SK-N-SH (cell line): ENCODE data around the gene RECK. TPM values are rescaled to one million over a fixed set of nuclear protein-coding genes. Genes with fewer than 3 reads are reported as not detected.

Source experiments
- CTCF ChIA-PET: fragments of 300-600, 350-600 bp; formaldehyde crosslinking; extraction: SDS; loops from one replicate; lab custom pipeline; 2021; lab: Yijun Ruan, JAX
- POLR2A ChIA-PET: fragments of 350-600 bp; sonication (Branson Sonifier 250); formaldehyde crosslinking; extraction: SDS; loops from one replicate; lab custom pipeline; 2020; ENCODE audit warnings: antibody characterized with exemption, inconsistent platforms; lab: Yijun Ruan, JAX
- DNase-seq: peaks from one replicate; pipeline ENCODE4 v3.0.0; 2012
- H2AFZ ChIP-seq: fragments of 200-600 bp; sonication (generic); 2 replicates; pipeline ENCODE4 v1.8.1; 2016; ENCODE audit warnings: antibody characterized with exemption, mild to moderate bottlenecking, low read depth
- H3F3A ChIP-seq: fragments of 200-600 bp; sonication (generic); replicated peaks from 2 replicates; pipeline ENCODE3; 2016; ENCODE audit warnings: antibody characterized with exemption, mild to moderate bottlenecking; ENCODE audit not compliant: insufficient read depth
- H3K27ac ChIP-seq, 2 experiments: fragments of 200-500 bp in 1 of 2; fragments of 200-600 bp in 1 of 2; sonication (Bioruptor generic) in 1 of 2; sonication (generic), shearing (Covaris generic) in 1 of 2; 2 replicates each; pipeline versions ENCODE4 v1.5.1 to v1.6.1; 2014 to 2016; ENCODE audit warnings: low read depth in 2 of 2, inconsistent platforms in 1 of 2, low read length in 1 of 2, mild to moderate bottlenecking in 1 of 2, mixed read lengths in 1 of 2
- H3K27me3 ChIP-seq: fragments of 200-600 bp; sonication (generic), shearing (Covaris generic); 2 replicates; pipeline ENCODE4 v1.6.1; 2016; ENCODE audit warnings: mixed run types; ENCODE audit not compliant: insufficient read depth
- H3K36me3 ChIP-seq, 2 experiments: fragments of 200-500 bp in 1 of 2; fragments of 200-600 bp in 1 of 2; sonication (Bioruptor generic) in 1 of 2; sonication (generic) in 1 of 2; replicated peaks in 1 of 2; 2 replicates each; pipeline versions ENCODE3 to v1.5.1; 2014 to 2016; ENCODE audit warnings: low read length in 1 of 2, mild to moderate bottlenecking in 1 of 2; ENCODE audit not compliant: insufficient read depth in 2 of 2, control insufficient read depth in 1 of 2
- H3K4me1 ChIP-seq, 2 experiments: fragments of 200-500 bp in 1 of 2; fragments of 200-600 bp in 1 of 2; sonication (Bioruptor generic) in 1 of 2; sonication (generic), shearing (Covaris generic) in 1 of 2; 2 replicates each; pipeline versions ENCODE4 v1.5.1 to v1.6.1; 2014 to 2016; ENCODE audit warnings: low read depth in 1 of 2, low read length in 1 of 2, mixed run types in 1 of 2; ENCODE audit not compliant: insufficient read depth in 2 of 2, control insufficient read depth in 1 of 2
- H3K4me2 ChIP-seq: fragments of 200-600 bp; sonication (generic), shearing (Covaris generic); 2 replicates; pipeline ENCODE4 v1.6.1; 2017; ENCODE audit warnings: mixed run types
- H3K4me3 ChIP-seq, 2 experiments: fragments of 200-500 bp in 1 of 2; fragments of 200-600 bp in 1 of 2; sonication (Bioruptor generic) in 1 of 2; sonication (generic), shearing (Covaris generic) in 1 of 2; 2 replicates each; pipeline versions ENCODE4 v1.5.1 to v1.8.1; 2014 to 2016; ENCODE audit warnings: low read depth in 2 of 2, inconsistent platforms in 1 of 2, low read length in 1 of 2, mild to moderate bottlenecking in 1 of 2, mixed read lengths in 1 of 2, moderate library complexity in 1 of 2
- H3K79me2 ChIP-seq: fragments of 200-600 bp; sonication (generic); 2 replicates; pipeline ENCODE4 v1.8.1; 2017; ENCODE audit warnings: mild to moderate bottlenecking; ENCODE audit not compliant: insufficient read depth
- H3K9ac ChIP-seq: fragments of 200-600 bp; sonication (generic); 2 replicates; pipeline ENCODE4 v1.6.1; 2017; ENCODE audit warnings: mixed run types
- H3K9me2 ChIP-seq: fragments of 200-600 bp; sonication (generic); 2 replicates; pipeline ENCODE4 v1.6.1; 2017; ENCODE audit warnings: mixed run types
- H3K9me3 ChIP-seq: fragments of 200-600 bp; sonication (generic); 2 replicates; pipeline ENCODE4 v1.6.1; 2017; ENCODE audit warnings: mixed run types, mild to moderate bottlenecking, moderate library complexity
- H4K20me1 ChIP-seq: fragments of 200-600 bp; sonication (generic); 2 replicates; pipeline ENCODE4 v1.6.1; 2017; ENCODE audit warnings: mild to moderate bottlenecking, mixed run types; ENCODE audit not compliant: insufficient read depth
- EP300 ChIP-seq, 2 experiments: IDR thresholded peaks; 2 replicates each; pipeline versions ENCODE4 v1.4.0 to v1.6.1; 2012; ENCODE audit warnings: borderline replicate concordance in 1 of 2, low read depth in 1 of 2, low read length in 1 of 2
- FOSL2 ChIP-seq: IDR thresholded peaks from 2 replicates; pipeline ENCODE4 v1.4.0; 2012; ENCODE audit warnings: low read depth, mild to moderate bottlenecking, moderate library complexity, borderline replicate concordance
- FOXM1 ChIP-seq: IDR thresholded peaks from 2 replicates; pipeline ENCODE4 v1.4.0; 2012; ENCODE audit warnings: low read depth, mild to moderate bottlenecking
- GATA2 ChIP-seq: sonication (generic); formaldehyde crosslinking; IDR thresholded peaks from 2 replicates; pipeline ENCODE4 v1.5.0; 2020; ENCODE audit warnings: mild to moderate bottlenecking, missing genetic modification reagents
- JUND ChIP-seq: IDR thresholded peaks from 2 replicates; pipeline ENCODE4 v1.4.0; 2012
- MEF2A ChIP-seq: IDR thresholded peaks from 2 replicates; pipeline ENCODE4 v1.4.0; 2012; ENCODE audit warnings: low read depth, borderline replicate concordance
- MXI1 ChIP-seq: IDR thresholded peaks from 2 replicates; pipeline ENCODE4 v1.6.1; 2012; ENCODE audit warnings: mild to moderate bottlenecking, low read depth, low read length, improper control_type of control experiment
- NFIC ChIP-seq: IDR thresholded peaks from 2 replicates; pipeline ENCODE4 v1.4.0; 2012; ENCODE audit warnings: borderline replicate concordance
- NRF1 ChIP-seq: IDR thresholded peaks from 2 replicates; pipeline ENCODE4 v1.6.1; 2012; ENCODE audit warnings: low read depth, mild to moderate bottlenecking, low read length
- REST ChIP-seq: IDR thresholded peaks from 2 replicates; pipeline ENCODE4 v1.6.1; 2012; ENCODE audit warnings: mild to moderate bottlenecking, low read depth, low read length, moderate library complexity
- RFX5 ChIP-seq: IDR thresholded peaks from 2 replicates; pipeline ENCODE4 v1.6.1; 2012; ENCODE audit warnings: mild to moderate bottlenecking, improper control_type of control experiment, low read length
- RXRA ChIP-seq: IDR thresholded peaks from 2 replicates; pipeline ENCODE4 v1.4.0; 2012; ENCODE audit warnings: low read depth, mild to moderate bottlenecking, borderline replicate concordance
- TAF1 ChIP-seq: IDR thresholded peaks from 2 replicates; pipeline ENCODE4 v1.6.1; 2012; ENCODE audit warnings: low read depth, mild to moderate bottlenecking, low read length, moderate library complexity, borderline replicate concordance
- WGBS: methylation state at CpG from one replicate; pipeline ENCODE4 v1.1.6; 2017; ENCODE audit warnings: low lambda C conversion rate; 5-methylcytosine and 5-hydroxymethylcytosine counted together
- polyA plus RNA-seq, 3 experiments: library from polyadenylated mRNA; depleted of rRNA; stranded (reverse); fragments of >200 nt; gene quantifications; 2 replicates each; pipeline ENCODE4 v1.2.3, GENCODE V29; 2012
- TF ChIP-seq, protein P1 (sequence below): IDR thresholded peaks from 2 replicates; pipeline ENCODE4 v1.4.0; 2012; ENCODE audit warnings: low read depth, borderline replicate concordance
- TF ChIP-seq, protein P2 (sequence below): fragments of 150-350 bp; IDR thresholded peaks from 2 replicates; pipeline ENCODE4 v1.6.1; 2017; ENCODE audit warnings: antibody characterized with exemption, low read length, low read depth, borderline replicate concordance
- TF ChIP-seq, protein P3 (sequence below): IDR thresholded peaks from 2 replicates; pipeline ENCODE4; 2012

Gene RECK
- polyA plus RNA-seq, 1 of the 3 experiments (the other 2 are of a cell fraction) = 22.8 TPM

DNA sequence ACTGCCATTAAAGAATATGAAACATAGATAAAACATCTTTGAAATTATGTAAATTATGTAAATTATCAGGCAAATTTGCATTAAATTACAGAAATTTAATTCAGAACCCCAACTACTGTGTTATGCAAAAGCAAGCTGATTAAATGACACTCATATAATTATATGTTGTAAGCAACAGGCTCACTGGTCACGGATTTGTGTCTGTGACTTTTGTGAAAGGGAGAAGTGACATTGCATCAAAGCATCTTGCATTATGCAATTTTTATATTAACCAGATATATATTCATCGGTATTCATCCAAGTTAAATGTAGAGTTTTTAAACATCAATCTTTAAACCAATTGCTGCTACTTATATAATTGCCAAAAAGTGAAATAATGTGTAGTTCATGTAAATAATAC, 86.8 kb downstream of the RECK start (continued):
- TF ChIP-seq, protein P1, sequence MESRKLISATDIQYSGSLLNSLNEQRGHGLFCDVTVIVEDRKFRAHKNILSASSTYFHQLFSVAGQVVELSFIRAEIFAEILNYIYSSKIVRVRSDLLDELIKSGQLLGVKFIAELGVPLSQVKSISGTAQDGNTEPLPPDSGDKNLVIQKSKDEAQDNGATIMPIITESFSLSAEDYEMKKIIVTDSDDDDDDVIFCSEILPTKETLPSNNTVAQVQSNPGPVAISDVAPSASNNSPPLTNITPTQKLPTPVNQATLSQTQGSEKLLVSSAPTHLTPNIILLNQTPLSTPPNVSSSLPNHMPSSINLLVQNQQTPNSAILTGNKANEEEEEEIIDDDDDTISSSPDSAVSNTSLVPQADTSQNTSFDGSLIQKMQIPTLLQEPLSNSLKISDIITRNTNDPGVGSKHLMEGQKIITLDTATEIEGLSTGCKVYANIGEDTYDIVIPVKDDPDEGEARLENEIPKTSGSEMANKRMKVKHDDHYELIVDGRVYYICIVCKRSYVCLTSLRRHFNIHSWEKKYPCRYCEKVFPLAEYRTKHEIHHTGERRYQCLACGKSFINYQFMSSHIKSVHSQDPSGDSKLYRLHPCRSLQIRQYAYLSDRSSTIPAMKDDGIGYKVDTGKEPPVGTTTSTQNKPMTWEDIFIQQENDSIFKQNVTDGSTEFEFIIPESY = no peak

DNA sequence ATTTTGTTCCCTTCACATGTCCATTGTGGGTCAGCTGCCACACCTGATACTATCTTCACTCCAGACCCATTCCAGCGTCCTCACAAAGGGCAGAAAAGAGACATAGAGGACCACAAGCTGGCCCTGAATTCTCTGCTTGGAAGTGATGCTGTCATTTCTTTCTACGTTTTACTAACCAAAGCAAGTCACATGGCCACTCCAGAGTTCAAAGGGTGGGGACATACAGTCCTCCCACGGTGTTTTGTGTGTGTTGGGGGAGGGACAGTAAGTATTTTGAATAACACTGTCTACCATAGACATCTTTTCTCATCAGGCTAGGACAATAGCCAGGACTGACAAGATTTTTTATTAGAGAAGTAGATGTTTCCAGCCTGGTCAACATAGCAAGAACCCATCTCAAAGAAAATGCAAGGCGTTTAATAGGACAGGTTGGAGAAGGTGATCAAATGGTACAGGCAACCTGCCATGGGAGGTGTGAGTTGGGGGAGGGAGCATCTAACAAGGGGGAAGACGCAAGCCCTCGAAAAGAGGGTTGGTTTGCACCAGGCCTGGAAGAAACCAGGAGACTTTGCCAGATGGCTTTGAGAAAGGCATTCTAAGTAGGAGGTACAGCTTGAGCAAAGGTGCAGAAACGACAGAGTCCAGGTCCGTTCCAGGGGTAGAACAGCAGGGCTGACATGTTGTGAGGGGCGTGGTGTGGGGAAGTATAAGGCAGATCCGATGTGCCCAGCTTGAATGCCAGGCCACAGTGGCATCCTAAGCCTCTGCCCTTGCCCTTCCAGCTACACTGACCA, 88.5 kb downstream of the RECK start:
- WGBS = 74% methylated on average over 10 of the region's 10 CpGs

More for the DNA sequence above, 88.5 kb downstream of the RECK start:
- Histone ChIP-seq H2AFZ (no peak overlapping the region), H3K36me3 (peaks cover 24 to 32% of the 10 kb centered on the region in 2 experiments), H3K27me3 (no peaks in the 10 kb centered on the region), H3K4me3 (no peak overlapping the region), H3K27ac (no peak overlapping the region), H3K9me3 (no peaks in the 10 kb centered on the region), H3K9me2 (no peaks in the 10 kb centered on the region), H3K9ac (no peak overlapping the region), H3K4me1 (no peaks in the 10 kb centered on the region), H3K4me2 (no peak overlapping the region), H3K79me2 (no peaks in the 10 kb centered on the region), H3F3A (peaks cover 14% of the 10 kb centered on the region), H4K20me1 (no peaks in the 10 kb centered on the region)
- TF ChIP-seq EP300 (IDR thresholded peaks at IDR 0.05; ENCODE audit: borderline replicate concordance in 1 of 2, low read depth in 1 of 2, low read length in 1 of 2) (no peak), FOSL2 (no peak), RXRA (no peak), MXI1 (no peak), FOXM1 (no peak), NRF1 (no peak), JUND (no peak), NFIC (no peak), TAF1 (no peak), RFX5 (no peak), REST (no peak), GATA2 (CRISPR knock-in tag) (no peak), MEF2A (no peak)
- TF ChIP-seq, protein P1 = no peak
- TF ChIP-seq, protein P2, sequence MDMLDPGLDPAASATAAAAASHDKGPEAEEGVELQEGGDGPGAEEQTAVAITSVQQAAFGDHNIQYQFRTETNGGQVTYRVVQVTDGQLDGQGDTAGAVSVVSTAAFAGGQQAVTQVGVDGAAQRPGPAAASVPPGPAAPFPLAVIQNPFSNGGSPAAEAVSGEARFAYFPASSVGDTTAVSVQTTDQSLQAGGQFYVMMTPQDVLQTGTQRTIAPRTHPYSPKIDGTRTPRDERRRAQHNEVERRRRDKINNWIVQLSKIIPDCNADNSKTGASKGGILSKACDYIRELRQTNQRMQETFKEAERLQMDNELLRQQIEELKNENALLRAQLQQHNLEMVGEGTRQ = no peak
- TF ChIP-seq, protein P3, sequence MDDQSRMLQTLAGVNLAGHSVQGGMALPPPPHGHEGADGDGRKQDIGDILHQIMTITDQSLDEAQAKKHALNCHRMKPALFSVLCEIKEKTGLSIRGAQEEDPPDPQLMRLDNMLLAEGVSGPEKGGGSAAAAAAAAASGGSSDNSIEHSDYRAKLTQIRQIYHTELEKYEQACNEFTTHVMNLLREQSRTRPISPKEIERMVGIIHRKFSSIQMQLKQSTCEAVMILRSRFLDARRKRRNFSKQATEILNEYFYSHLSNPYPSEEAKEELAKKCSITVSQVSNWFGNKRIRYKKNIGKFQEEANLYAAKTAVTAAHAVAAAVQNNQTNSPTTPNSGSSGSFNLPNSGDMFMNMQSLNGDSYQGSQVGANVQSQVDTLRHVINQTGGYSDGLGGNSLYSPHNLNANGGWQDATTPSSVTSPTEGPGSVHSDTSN = no peak
- POLR2A ChIA-PET = no interaction called here
- CTCF ChIA-PET = interaction anchor here (0.7 to 2.1 kb wide), 5 partner anchors 9 to 24 kb away, joined by 3 to 7 read pairs (median 3); no protein-coding TSS in a partner anchor
- DNase-seq = no peak
